GM12864 (cell line): ENCODE data around the gene ATP10A.

Experiments
- DNase-seq: peaks from one replicate; pipeline ENCODE4 v3.0.0-alpha.2; 2011; ENCODE audit warnings: low read depth
- H3K4me3 ChIP-seq: 2 replicates; pipeline ENCODE4 v1.5.1; 2011; ENCODE audit warnings: mild to moderate bottlenecking, low read depth, low read length, control low read depth
- CTCF ChIP-seq: IDR thresholded peaks from 2 replicates; pipeline ENCODE4 v1.5.1; 2011; ENCODE audit warnings: low read depth, mild to moderate bottlenecking, moderate library complexity, low read length, control low read depth, inconsistent platforms; ENCODE audit errors: missing control alignments

The ATP10A gene

GRCh38 chr15:25784876-25785640 lies 78.1 kb downstream of the ATP10A start:
- TF ChIP-seq CTCF: no peak
- DNase-seq: no peak
- no peak overlapping the region for H3K4me3 ChIP-seq

GRCh38 chr15:25783607-25784540 lies 79.3 kb downstream of the ATP10A start:
- peak; percentile 64 for TF ChIP-seq CTCF
- H3K4me3 ChIP-seq: no peak overlapping the region
- DNase-seq: no peak

- H3K4me3 ChIP-seq: no peak overlapping the region
- TF ChIP-seq CTCF: no peak
- DNase-seq: no peak
These were observed 80.0 kb downstream of the ATP10A start for GRCh38 chr15:25783134-25783533.

GRCh38 chr15:25780479-25781255 lies 82.5 kb downstream of the ATP10A start:
- no peak for DNase-seq
- no peak overlapping the region for H3K4me3 ChIP-seq
- TF ChIP-seq CTCF: no peak

- DNase-seq: no peak
- no peak for TF ChIP-seq CTCF
- no peak overlapping the region for H3K4me3 ChIP-seq
These were observed 85.0 kb downstream of the ATP10A start for GRCh38 chr15:25778161-25778560.

- no peak for DNase-seq
- no peak for TF ChIP-seq CTCF
- no peak overlapping the region for H3K4me3 ChIP-seq
These were observed 86.1 kb downstream of the ATP10A start for GRCh38 chr15:25777037-25777436.
